HEK293T (cell line): ENCODE results near the gene SLC26A1.

Experiments used
- ARNT ChIP-seq: fragments of 450-650 bp; IDR thresholded peaks from 2 replicates; pipeline ENCODE4 v1.6.1; 2017; ENCODE audit warnings: mild to moderate bottlenecking
- BHLHE40 ChIP-seq: fragments of 450-650 bp; IDR thresholded peaks from 2 replicates; pipeline ENCODE4 v1.6.1; 2016; ENCODE audit warnings: mild to moderate bottlenecking, moderate library complexity, borderline replicate concordance
- CTBP1 ChIP-seq: fragments of 450-650 bp; IDR thresholded peaks from 2 replicates; pipeline ENCODE4 v1.6.1; 2016; ENCODE audit warnings: borderline replicate concordance
- ELF4 ChIP-seq: fragments of 450-650 bp; IDR thresholded peaks from 2 replicates; pipeline ENCODE4 v1.6.1; 2017; ENCODE audit warnings: antibody characterized with exemption
- FOXA1 ChIP-seq: fragments of 450-650 bp; IDR thresholded peaks from 2 replicates; pipeline ENCODE4 v1.6.1; 2016; ENCODE audit warnings: mild to moderate bottlenecking
- FOXK2 ChIP-seq: fragments of 450-650 bp; IDR thresholded peaks from 2 replicates; pipeline ENCODE4 v1.6.1; 2016; ENCODE audit warnings: mild to moderate bottlenecking
- FOXM1 ChIP-seq: fragments of 450-650 bp; IDR thresholded peaks from 2 replicates; pipeline ENCODE4 v1.6.1; 2017; ENCODE audit warnings: mild to moderate bottlenecking, borderline replicate concordance
- HDGF ChIP-seq: fragments of 450-650 bp; IDR thresholded peaks from 2 replicates; pipeline ENCODE4 v1.6.1; 2017; ENCODE audit warnings: antibody characterized with exemption, borderline replicate concordance
- LEF1 ChIP-seq: fragments of 450-650 bp; IDR thresholded peaks from 2 replicates; pipeline ENCODE4 v1.6.1; 2017; ENCODE audit warnings: mild to moderate bottlenecking, borderline replicate concordance
- SP1 ChIP-seq: fragments of 450-650 bp; IDR thresholded peaks from 2 replicates; pipeline ENCODE4 v1.6.1; 2017
- SUZ12 ChIP-seq: fragments of 450-650 bp; IDR thresholded peaks from 2 replicates; pipeline ENCODE4 v1.6.1; 2016; ENCODE audit warnings: mild to moderate bottlenecking
- ZNF384 ChIP-seq: fragments of 450-650 bp; IDR thresholded peaks from 2 replicates; pipeline ENCODE4 v1.6.1; 2016

GRCh38 chr4:1011666-1012033 is 18.4 kb upstream of the SLC26A1 start:
- no peak for TF ChIP-seq ARNT
- TF ChIP-seq SP1 = no peak
- TF ChIP-seq SUZ12 = no peak
- no peak for TF ChIP-seq ELF4
- no peak for TF ChIP-seq BHLHE40
- TF ChIP-seq FOXK2 = no peak
- TF ChIP-seq LEF1 = no peak
- TF ChIP-seq FOXA1 = no peak
- TF ChIP-seq CTBP1 = no peak
- TF ChIP-seq ZNF384 = no peak
- TF ChIP-seq HDGF = no peak
- no peak for TF ChIP-seq FOXM1
